Raji (cell line): ENCODE measurements around the gene BIRC2.

Experiments used
- POLR2A ChIP-seq: IDR thresholded peaks from 2 replicates; pipeline ENCODE4 v1.6.1; 2011; ENCODE audit warnings: low read depth, low read length, control low read depth; ENCODE audit not compliant: insufficient read depth

BIRC2 gene

GRCh38 chr11:102347462-102348370, 702 bp downstream of the BIRC2 start:
- TF ChIP-seq POLR2A: peak; percentile 33; the same call in 1 of the 2 replicates

GRCh38 chr11:102357116-102357515, 10.1 kb downstream of the BIRC2 start:
- TF ChIP-seq POLR2A: no peak

GRCh38 chr11:102359372-102359771, 12.4 kb downstream of the BIRC2 start:
- TF ChIP-seq POLR2A: no peak

GRCh38 chr11:102360681-102361080, 13.7 kb downstream of the BIRC2 start:
- no peak for TF ChIP-seq POLR2A

DNA sequence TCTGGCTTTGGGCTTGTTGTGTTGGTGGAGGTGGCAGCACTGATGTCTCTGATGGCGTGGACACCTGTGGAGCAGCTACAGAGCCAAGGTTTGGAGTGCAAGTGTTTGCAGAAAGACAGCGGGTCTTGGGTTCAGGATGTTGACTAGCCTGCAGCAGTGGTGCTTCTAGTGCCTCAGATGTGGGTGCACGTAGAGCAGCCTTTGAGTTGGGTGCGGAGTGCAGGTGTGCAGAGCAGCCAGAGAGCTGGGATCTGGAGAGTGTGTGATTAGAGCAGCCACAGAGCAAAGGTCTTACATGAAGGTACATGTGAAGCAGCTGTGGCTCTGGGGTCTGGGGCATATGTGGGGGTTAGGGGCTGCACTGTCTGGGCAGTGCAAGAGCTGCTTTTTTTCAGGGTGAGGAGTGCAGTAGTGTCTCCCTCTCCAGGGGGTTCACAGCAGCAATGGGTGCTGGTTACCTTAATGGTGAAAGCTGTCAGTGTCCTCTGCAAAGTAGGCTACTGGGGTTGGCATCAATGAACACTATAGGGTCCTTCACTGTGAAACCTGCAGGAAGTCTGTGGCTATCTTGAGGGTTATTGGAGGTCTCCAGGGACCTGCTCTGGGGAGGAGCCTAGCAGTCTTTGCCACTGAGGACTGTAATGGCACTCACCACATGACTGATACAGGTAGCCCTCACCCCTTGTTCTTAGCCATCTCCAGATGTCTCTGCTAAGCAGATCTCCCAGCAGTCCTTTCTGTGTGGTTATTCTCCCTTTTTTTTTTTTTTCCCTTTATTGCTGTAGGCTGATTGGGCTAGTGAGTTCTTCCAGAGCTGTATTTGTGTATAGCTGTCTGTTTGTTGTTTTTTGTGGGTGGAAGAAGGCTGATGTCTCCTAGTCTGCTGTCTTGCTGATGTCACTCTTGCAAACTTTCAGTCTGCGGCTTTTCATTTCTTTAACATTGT, 14.3 kb downstream of the BIRC2 start:
- TF ChIP-seq POLR2A: no peak

- TF ChIP-seq POLR2A: no peak
These were observed 18.0 kb downstream of the BIRC2 start for GRCh38 chr11:102364991-102365390.

DNA sequence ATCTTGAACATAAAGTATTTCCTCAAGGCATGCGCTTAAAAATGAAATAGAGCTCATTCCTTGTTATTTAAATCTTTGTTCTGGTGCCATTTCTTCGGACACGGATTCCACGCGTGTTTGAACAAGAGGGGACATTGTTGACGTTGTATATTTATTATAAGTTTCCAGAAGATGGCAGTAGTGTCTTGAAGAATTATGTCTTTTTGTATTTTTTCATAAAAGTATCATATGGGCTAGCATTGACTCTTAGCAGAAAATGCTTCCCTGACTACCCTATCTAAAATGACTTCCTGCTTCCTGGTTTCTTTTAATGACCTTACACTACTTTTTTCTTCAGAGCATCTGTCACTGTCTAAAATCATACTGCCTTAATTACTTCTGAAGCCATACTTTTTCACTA, 20.4 kb downstream of the BIRC2 start:
- TF ChIP-seq POLR2A: no peak

DNA sequence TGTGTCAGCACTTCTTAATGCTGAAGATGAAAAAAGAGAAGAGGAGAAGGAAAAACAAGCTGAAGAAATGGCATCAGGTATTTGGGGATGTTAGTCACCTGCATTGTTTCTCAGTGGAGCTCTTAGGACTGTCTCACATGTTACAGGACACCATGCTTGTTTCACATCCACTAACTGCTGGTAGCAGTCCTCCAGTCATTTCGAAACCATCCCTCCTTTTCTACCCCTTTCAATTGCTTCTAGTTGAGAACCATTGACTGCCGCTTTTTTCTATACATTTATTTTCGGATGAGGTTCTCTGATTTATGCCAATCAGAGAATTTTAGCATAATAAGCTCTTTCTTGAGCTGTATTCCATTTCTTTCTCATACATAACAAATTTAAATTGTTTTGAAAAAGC, 21.5 kb downstream of the BIRC2 start:
- no peak for TF ChIP-seq POLR2A

DNA sequence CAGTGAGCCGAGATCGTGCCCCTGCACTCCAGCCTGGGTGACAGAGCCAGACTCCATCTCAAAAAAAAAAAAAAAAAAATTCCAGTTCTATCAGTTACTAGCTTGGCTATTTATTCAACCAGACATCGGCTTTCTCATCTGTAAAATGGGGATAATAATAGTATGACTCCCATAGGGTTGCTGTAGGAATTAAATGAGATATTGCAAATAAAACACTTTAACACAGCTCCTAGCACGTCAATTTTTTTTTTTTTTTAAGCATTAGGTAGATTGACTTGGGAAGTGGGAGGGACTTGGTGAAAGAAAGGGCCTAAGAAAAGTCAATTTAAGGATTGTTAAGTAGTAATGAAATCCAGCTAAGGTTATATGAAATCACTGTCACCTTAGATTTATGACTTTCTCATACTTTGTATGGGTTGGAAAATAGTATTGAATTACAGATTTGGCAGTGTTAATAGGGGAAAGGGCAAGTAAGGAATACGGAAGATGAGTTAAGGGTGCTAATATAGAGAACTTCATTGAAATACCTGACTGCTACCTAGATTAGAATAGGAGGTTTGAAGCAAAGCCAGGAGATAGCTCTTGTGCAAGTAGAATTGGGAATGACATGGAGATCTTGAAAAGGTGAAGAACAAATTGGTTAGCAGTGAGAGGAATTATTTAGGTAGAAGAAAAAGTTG, 28.8 kb downstream of the BIRC2 start:
- no peak for TF ChIP-seq POLR2A

- TF ChIP-seq POLR2A: no peak
These were observed 30.9 kb downstream of the BIRC2 start for GRCh38 chr11:102377891-102378290.

DNA sequence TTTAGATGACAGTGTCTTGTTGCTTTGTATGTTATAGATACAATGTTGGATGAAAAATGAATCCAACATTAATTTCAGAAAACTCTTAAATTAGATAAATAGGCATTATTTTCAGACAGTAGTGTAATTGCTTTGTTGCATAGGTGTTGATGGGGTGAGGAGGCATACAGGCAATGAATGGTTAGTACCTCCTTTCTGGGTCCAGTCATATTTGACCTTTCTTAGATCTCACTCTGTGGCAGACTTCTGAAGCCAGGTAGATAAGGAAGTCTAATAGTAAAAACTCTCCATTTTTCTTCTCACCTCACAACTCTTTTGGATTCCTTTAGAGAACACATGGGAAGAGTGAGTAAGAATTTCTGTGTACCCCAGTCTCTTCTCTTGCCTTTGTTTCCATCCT, 31.8 kb downstream of the BIRC2 start:
- TF ChIP-seq POLR2A: no peak

- no peak for TF ChIP-seq POLR2A
These were observed 35.4 kb downstream of the BIRC2 start for GRCh38 chr11:102382384-102382783.

GRCh38 chr11:102383839-102384238, 36.8 kb downstream of the BIRC2 start:
- no peak for TF ChIP-seq POLR2A

DNA sequence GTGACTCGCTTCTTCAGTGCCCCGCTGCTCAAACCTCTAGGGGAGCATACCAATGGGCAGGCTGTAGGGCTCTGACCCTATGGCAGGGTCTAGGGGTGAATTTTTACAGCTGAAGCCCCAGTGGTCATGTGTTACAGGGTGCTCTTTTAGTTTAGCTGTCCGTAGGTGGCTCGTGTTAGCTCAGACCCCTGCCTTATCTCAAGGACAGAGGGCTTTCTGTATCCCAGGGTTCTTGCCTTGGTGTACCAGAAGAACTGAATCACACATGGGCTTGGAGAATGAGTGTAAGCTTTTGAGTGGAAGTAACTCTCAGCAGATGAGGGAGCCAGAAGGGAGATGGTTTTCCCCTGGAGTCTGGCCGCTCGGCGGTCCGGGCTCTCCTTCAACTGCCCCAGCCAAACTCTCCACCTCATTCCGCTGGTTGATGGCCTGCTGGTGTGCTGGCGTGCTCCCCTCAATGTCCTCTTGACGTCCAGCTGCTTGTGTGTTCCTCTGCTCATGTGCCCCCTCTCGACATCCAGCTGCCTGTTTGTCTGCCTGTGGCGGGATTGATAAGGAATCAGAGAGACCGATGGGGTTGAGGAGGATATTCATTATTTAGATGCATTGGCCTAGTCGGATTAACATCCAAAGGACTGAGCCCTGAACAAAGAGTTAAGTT, 37.5 kb downstream of the BIRC2 start:
- TF ChIP-seq POLR2A: no peak
